ENCODE results near the gene CFL1.
"Not testable (repeated sequence)": the region's sequence is repeated elsewhere in the genome, so short reads cannot be mapped to it uniquely, and the experiment has no call there.

CFL1 gene

DNA sequence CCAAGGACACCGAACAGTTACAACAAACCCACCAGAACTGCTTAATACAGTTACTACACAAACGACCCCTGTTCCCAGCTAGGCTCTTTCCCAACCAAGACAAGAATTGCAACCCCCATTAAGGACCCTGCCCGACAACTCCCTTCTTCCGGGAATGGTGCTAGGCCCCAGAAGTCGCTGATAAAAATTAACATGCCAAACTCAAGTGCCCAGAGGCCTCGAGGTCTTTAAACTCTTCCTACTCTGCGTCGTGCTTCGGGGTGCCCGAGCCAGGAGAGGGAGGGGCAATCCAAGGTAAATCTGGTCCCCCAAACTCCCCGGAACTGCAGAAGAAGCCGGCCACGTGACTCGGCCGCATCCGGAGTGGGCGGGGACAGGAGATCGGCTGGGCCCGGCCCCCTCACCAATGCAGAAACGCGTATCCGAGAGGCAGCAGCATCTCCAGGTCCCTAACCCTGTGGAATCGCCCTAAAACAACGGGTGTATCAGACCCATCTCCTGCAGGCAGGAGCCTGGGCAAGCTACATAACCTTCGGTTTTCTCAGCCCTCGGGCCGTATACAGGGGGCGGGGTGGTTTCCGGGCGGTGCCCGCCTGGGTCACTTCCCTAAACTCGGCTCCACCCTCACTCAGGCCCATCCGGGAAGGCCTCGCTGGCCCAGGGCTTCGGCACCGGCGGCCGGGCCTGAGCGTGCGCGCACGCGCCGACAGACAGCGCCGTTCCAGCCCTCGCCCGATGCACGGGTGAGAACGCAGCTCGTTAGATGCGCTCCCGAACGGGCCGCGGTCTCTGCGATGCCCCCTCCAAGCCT lies 1.1 kb downstream of the CFL1 start:
- DNase-seq: peak; percentile 73

DNA sequence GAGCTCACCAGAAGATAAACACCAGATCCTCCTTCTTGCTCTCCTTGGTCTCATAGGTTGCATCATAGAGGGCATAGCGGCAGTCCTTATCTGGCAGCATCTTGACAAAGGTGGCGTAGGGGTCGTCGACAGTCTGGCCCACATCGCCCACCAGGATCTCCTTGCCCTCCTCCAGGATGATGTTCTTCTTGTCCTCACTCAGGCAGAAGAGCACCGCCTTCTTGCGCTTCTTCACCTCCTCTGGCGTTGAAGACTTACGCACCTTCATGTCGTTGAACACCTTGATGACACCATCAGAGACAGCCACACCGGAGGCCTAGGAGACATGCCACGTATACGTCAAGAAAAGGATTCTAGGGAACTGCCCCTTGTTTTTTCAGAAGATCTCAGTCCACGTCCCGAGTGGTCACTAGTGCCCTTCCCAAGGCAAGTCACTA lies 2.0 kb downstream of the CFL1 start:
- no peak for DNase-seq

DNA sequence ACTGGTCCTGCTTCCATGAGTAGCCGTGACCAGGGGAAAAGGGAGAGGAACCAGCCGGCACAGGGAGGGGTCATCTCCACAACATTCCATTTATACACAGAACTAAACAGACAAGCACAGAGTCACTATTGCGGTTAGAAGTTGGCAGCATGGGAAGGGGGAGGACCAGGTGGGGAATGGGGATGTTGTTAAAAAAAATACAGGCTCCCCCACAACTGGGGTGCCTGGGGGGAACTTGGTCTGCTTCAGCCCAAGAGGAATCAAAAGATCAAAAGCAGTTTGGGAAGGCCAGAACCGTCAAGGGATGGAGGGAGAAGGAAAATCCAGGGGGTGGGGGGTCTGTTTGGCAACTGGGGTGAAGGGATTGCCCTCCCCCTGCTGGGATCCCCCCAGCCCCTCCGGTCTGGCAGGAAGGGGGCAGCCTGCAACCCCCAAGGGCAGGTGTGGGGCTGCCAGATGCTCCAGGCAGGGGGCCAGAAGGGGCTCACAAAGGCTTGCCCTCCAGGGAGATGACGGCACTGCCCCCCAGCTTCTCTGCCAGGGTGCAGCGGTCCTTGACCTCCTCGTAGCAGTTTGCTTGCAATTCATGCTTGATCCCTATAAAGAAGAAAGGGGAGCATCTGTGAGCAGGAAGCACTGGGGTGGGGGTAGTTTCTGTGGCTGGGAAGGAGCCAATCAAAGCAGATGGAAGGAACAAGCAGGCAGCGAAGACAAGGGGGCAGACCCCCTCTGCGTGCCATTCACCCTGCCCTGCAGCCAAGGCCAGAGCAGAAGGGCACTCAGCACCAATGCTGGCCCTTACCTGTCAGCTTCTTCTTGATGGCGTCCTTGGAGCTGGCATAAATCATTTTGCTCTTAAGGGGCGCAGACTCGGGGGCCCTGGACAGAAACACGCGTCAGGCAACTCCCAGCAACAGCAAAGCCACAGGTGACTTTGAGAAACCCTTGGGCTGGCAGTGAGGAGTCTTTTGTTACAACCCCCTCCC lies 2.8 kb downstream of the CFL1 start:
- no peak for DNase-seq

DNA sequence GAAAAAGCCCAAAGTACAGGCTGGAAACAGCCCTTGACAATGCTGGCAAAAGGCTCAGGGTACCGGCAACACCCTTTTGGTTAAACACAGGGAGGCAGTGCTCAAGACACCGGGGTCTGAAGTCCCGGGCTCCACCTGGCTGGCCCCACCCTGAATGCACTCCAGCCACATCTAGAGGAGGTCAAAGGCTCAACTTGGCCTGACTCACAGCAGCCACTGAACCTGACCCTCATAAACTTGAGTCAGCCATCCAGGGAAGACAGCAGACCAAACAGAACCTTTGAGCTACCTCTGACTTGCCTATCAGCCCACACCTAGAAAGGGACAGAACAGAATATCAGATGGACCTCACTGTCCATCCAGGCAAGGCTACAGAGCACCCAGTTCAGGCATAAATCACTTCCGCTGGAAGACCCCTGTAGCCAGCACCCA lies 3.8 kb downstream of the CFL1 start:
- no peak for DNase-seq

DNA sequence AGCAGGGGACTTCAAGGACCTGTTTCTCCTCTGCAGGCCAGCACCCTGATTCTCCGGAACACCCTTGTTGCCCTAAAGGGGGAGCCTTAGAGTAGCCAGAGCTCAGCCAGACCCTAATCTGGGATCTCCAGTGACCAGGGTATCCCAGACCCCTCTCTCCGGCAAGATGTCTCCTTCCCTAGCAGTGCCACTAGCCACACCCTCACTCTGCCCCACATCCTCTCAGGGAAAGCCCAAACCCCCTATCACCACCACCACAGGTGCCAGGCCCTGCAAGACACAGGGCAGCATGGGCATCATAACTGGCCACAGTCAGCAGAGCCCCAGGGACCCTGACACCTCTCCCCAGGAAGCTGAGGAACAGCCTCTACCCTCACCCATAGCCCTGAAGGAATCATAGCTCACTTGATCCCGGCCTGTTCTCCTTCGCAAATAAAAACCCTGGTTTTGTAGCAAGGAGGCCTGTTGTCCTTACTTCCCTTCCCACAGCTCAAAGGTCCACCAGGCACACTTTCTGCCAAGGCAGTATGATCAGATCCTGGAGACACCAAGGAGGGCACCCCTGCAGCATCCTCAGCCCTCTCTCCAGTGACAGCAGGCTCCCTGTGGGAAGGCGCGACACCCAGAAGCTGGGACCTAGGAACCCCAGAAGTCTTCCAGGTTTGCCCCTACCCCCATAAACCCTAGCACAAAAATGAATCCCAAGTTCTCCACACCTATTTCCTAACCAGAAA lies 4.6 kb downstream of the CFL1 start:
- DNase-seq: no peak

DNA sequence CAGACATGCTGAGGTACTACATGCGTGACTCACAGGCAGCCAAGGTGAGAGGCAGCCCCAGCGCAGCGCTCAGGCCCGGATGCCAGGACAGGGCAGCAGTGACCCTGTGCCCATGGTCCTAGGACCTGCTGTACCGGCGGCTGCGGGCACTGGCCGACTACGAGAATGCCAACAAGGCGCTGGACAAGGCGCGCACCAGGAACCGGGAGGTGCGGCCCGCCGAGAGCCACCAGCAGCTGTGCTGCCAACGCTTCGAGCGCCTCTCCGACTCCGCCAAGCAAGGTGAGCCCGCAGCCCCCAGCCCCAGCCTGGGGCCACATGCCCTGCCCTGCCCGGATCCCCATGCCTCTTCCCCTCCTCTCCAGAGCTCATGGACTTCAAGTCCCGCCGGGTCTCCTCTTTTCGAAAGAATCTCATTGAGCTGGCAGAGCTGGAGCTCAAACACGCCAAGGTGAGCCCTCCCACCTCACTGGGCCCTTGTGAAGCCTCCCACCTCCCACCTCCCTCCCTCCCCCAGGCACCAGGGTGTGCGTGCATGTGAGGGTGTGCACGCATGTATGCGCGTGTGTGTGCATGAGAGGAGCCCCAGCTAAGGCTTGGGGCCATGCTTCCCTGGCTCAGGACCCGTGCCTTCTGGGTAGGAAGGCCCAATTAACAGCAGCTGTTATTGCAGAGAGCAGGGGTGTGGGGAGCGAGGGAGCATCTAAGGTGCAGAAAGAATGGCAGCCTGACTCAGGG lies 5.3 kb downstream of the CFL1 start:
- no peak for DNase-seq

DNA sequence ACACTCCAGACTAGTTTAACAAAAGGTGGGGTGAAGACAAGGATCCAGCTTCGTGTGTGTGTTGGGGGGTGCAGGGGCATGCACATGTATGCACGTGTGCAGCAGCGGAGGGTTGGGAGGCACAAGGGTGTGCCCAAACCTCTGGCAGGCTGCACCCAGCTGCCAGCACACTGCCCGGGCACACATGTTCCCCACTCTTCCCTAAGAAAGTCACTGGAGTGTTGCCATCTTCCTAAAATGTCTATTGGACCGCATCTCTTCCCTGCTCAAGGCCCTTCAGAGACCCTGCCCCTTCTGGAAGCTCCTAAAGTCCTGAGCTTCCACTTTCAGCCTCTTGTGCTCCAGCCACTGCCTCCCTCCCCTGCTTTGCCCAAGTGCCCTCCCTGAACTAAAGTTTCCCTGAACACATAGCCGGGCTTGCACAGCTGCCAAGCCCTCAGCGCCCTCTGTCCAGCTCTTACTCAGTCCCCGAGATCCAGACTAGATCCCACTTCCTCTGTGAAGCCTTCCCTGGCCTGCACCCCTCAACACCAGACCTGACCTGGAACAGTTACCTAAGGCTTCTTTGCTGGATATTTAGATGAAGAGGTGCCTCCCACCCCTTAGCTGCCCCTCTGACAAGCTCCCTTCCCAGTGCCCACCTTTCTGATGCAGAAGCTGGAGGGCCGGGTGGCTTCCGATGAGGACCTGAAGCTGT lies 6.0 kb downstream of the CFL1 start:
- DNase-seq: no peak

DNA sequence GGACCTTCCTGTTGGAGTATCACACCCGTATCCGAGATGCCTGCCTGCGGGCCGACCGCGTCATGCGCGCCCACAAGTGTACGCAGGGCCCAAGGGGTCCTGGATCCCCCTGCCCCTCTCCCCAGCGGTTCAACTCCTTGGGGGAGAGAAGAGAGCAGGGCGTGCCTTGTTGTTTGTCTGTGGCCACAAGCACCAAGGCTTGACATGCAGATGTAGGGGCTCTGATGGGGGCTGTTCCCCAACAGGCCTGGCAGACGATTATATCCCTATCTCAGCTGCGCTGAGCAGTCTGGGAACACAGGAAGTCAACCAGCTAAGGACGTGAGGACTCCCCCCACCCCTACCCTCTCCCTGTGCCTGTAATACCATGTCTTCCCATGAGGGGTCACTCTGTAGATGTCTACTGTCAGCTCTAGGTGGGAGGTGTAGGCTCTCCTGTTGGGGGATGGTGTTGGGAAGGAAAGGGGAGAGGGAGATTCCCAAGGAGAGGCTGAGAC lies 6.8 kb downstream of the CFL1 start:
- DNase-seq: no peak

DNA sequence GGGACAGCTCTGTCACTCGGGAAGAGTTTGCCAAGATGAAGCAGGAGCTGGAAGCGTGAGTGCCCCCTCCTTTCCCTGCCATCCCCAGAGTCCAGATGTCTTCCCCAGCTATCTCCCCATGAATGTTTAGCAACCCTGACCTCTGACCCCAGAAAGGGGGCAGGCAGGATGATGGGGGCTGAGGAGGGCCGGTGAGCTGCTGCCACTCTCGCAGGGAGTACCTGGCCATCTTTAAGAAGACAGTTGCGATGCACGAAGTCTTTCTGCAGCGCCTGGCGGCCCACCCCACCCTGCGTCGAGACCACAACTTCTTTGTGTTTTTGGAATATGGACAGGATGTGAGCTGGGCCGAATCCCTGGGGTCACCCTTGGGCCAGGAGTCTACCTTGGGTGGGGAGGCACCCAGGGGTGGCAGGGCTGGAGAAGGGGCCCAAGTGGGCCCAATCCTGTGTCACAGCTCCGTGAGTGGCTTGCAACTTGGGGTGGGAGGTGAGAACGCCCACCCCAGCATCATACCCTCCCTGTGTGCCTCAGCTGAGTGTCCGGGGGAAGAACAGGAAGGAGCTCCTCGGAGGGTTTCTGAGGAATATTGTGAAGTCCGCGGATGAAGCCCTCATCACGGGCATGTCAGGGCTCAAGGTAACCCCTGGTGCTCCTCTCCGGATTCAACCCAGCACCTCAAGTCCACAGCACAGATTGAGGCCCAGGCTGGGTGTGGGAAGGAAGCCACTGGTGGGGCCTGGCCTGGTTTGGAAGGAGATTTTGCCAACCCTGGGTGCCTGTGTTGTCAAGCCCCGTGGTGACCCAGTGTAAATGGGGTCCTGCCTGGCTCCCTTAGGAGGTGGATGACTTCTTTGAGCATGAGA lies 7.5 kb downstream of the CFL1 start:
- no peak for DNase-seq

DNA sequence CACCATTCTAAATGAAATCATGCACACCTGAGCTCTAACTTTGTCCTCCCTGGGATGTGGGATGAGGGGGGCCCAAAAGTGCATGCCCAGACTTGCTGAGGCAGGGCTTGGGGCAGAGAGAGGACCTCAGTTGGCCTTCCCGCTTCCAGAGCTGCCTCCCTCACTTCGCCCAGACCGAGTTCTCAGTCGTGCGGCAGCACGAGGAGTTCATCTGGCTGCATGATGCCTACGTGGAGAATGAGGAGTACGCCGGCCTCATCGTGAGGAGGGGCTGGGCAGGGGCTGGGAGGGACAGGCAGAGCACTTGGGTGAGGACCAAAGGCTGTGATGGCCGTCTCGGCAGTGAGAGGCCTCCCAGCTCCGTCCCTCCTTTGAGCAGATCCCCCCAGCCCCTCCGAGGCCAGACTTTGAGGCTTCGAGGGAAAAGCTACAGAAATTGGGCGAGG lies 8.2 kb downstream of the CFL1 start:
- no peak for DNase-seq

DNA sequence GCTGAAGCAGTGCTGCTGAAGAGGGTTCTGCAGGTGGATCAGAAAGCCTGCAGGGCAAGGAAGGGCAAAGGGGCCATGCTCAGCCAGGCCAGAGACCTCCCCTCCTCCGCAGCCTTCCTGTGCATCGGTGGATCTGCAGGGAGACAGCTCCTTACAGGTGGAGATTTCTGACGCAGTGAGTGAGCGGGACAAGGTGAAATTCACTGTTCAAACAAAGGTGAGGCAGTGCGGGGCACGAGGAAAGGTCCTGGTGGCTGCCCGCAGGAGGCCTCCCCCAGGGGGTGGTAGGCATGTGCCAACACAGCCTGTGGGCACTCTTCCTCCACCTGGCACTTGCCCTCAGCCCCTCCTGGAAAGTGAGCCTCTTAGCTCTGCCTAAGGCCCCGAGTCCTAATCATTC lies 8.6 kb downstream of the CFL1 start:
- DNase-seq: no peak

DNA sequence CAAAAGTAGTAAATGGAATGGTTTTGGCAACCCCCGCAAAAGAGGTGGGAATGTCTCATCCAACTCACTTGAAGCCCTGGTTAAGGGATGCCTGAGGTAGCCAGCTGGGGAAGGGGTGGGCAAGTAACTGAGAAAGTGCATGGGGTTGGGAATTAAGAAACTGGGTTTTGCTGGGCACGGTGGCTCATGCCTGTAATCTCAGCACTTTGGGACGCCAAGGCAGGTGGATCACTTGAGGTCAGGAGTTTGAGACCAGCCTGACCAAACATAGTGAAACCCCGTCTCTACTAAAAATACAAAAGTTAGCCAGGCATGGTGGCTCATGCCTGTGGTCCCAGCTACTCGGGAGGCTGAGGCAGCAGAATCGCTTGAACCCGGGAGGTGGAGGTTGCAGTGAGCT lies 9.3 kb downstream of the CFL1 start:
- DNase-seq: not testable (repeated sequence)

DNA sequence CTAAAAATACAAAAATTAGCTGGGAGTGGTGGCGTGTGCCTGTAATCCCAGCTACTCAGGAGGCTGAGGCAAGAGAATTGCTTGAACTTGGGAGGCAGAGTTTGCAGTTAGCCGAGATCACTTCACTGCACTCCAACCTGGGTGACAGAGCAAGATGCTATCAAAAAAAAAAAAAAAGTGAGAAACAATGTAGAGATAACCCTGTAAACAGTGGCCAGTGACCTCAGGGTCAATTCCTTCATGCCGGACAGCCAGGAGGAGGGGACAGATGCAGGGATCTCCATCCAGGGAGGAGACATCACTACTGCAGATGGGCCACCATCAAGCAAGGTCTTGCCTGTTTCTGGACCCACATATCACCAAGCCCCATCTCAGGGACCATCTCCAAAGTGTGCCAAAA lies 10.2 kb downstream of the CFL1 start:
- DNase-seq: no peak

DNA sequence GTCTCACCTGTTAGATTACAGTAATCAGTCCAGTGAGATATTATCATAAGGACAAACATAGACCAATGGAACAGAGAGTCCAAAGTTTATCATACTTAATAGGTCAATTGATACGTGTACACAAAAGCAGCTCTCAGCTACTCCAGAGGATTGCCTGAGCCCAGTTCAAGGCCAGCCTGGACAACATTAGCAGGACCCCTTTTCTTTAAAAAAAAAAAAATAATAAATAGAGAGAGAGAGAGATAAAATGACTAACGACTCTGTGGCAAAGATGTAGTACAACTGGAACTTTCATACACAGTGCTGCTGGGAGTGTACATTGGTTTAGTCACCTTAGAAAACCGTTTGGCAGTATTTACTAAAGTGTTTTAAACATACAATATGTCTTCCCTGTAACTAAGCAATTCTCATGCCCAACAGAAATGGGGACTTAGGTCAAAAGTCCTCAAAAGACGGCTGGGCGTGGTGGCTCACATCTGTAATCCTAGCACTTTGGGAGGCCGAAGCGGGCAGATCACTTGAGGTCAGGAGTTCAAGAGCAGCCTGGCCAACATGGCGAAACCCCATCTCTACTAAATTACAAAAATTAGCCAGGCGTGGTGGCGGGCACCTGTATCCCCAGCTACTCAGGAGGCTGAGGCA lies 13.6 kb downstream of the CFL1 start:
- DNase-seq: no peak

DNA sequence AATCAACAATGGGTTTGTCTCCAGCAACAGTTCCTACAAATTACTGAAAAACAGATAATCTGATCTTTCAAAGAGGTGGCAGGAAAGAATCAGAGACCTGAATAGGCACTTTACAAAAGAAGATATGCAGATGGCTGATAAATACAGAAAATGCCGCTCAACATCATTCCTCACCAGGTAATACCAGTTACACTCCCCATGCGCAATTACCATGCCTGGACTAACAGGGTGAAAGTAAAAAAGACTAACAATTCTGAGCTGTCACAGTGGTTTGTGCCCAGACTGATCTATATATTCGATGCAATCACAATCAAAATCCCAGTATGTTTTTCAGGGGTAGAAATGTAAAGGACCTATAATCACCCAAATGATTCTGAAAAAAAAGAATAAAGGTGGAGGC lies 14.2 kb downstream of the CFL1 start:
- DNase-seq: no peak

DNA sequence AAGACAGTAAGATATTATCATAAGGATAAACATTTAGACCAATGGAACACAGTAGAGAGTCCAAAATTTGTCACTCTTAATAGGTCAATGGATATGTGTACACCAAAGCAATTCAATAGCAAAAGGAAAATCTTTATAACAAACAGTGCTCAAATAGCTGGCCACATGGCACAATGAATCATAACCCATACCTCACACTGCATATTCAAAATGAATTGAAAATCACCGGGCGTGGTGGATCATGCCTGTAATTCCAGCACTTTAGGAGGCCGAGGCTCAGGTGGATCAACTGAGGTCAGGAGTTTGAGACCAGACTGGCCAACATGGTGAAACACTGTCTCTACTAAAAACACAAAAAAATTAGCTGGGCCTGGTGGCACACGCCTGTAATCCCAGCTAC lies 15.8 kb downstream of the CFL1 start:
- no peak for DNase-seq

DNA sequence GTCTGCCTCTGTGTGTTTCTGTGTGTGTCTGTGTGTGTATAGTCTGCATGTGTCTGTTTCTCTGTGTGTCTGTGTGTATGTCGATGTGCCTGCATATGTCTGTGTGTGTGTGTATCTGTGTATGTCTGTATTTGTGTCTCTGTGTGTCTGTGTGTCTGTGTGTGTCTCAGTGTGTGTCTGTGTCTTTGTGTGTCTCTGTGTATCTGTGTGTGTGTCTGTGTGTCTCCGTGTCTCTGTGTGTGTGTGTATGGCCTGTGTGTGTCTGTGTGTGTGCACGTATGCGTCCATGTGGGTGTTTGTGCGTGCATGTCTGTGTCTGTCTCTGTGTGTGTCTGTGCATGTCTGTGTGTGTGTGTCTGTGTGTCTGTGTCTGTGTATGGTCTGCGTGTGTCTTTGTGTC lies 23.8 kb downstream of the CFL1 start:
- no peak for DNase-seq

DNA sequence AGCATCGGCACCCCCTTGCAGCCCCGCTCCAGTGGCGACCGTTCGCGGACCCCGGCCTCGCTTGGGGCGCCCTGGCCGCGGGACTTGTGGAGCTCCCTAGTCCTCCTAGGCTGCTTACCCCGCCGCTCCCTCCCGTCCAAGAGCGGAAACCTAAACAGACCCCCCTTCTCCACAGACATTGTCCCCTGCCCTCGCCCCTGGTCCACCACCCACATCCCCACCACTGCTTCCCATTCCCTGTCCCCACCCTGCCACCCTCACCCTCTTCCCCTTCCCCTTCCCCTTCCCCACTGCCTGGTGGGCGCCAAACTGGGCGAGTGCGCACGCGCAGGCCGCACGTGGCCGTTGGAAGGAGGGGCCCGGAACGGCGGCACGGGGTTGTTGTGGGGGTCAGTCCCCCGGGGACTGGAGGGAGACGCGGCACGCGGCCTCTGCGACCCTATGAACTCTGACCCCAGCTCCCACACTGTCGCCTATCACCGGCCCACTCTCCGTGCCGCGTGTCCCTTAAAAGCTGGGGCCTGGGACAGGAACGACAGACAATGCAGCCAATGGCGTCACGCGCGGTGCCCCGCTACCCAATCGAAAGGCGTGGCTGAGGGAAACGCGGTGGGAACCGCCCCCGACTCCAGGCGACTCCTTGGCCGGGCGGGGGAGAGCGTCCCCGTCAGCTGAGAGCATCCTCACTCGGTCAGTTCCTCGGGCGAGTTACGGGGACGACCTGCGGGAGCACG lies 24.5 kb downstream of the CFL1 start, which contains the start of gene SNX32:
SNX32 (plus strand) TSS at position 667 of the 734 bp plus-strand sequence. CDS start 103 bp downstream, outside the sequence.
- peak; percentile 94 for DNase-seq

DNA sequence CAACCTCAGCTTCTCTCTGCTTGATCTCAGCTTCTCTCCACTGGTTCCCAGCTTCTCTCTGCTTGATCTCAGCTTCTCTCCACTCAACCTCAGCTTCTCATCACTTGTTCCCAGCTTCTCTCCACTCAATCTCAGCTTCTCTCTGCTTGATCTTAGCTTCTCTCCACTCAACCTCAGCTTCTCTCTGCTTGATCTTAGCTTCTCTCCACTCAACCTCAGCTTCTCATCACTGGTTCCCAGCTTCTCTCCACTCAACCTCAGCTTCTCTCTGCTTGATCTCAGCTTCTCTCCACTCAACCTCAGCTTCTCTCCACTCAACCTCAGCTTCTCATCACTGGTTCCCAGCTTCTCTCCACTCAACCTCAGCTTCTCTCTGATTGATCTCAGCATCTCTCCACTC lies 25.7 kb downstream of the CFL1 start:
- not testable (repeated sequence) for DNase-seq
